Hepatocyte (in vitro differentiated cells): Measurements from ENCODE around the gene ARHGAP9. TPM values are rescaled to one million over a fixed set of nuclear protein-coding genes. Genes with fewer than 3 reads are reported as not detected.
A peak's percentile ranks its signal among the peaks of the same experiment; 100 is the strongest.

Experiments
- DNase-seq: peaks from one replicate; pipeline ENCODE4 v3.0.0-alpha.2; 2016; ENCODE audit warnings: low spot score
- H2AFZ ChIP-seq: fragments of 200-600 bp; sonication (generic); 2 replicates; pipeline ENCODE4 v1.6.0; 2016; ENCODE audit warnings: antibody characterized with exemption, mild to moderate bottlenecking
- H3K27ac ChIP-seq: fragments of 200-600 bp; sonication (generic); 2 replicates; pipeline ENCODE4 v1.5.1; 2016; ENCODE audit warnings: mild to moderate bottlenecking
- H3K27me3 ChIP-seq: fragments of 200-600 bp; sonication (generic); 2 replicates; pipeline ENCODE4 v1.6.1; 2016
- H3K36me3 ChIP-seq: fragments of 200-600 bp; sonication (generic); replicated peaks from 2 replicates; pipeline ENCODE4 v1.5.1; 2016; ENCODE audit warnings: low read depth; ENCODE audit not compliant: insufficient read depth
- H3K4me1 ChIP-seq: fragments of 200-600 bp; sonication (generic); 2 replicates; pipeline ENCODE4 v1.5.1; 2016; ENCODE audit warnings: mild to moderate bottlenecking, moderate library complexity; ENCODE audit not compliant: insufficient read depth
- H3K4me2 ChIP-seq: fragments of 200-600 bp; sonication (generic); 2 replicates; pipeline ENCODE4 v1.6.0; 2016
- H3K4me3 ChIP-seq: fragments of 200-600 bp; sonication (generic); 2 replicates; pipeline ENCODE4 v1.5.1; 2016; ENCODE audit warnings: mild to moderate bottlenecking
- H3K79me2 ChIP-seq: fragments of 200-600 bp; sonication (generic); 2 replicates; pipeline ENCODE4 v1.6.0; 2017; ENCODE audit warnings: mild to moderate bottlenecking
- H3K9me2 ChIP-seq: fragments of 200-600 bp; sonication (generic); replicated peaks from 2 replicates; pipeline ENCODE4 v1.6.0; 2017; ENCODE audit warnings: mild to moderate bottlenecking; ENCODE audit not compliant: insufficient read depth
- H3K9me3 ChIP-seq: fragments of 200-600 bp; sonication (generic); 2 replicates; pipeline ENCODE4 v1.5.1; 2016; ENCODE audit warnings: low read depth, mild to moderate bottlenecking
- H4K20me1 ChIP-seq: fragments of 200-600 bp; sonication (generic); 2 replicates; pipeline ENCODE4 v1.6.0; 2016; ENCODE audit warnings: mild to moderate bottlenecking; ENCODE audit not compliant: insufficient read depth, poor library complexity, severe bottlenecking
- EZH2 ChIP-seq: fragments of 200-600 bp; sonication (generic); IDR thresholded peaks from 2 replicates; pipeline ENCODE4 v1.6.1; 2016; ENCODE audit warnings: antibody characterized with exemption, mild to moderate bottlenecking, borderline replicate concordance
- EZH2phosphoT487 ChIP-seq: fragments of 200-600 bp; sonication (generic); IDR thresholded peaks from one replicate; pipeline ENCODE4 v1.6.1; 2018; ENCODE audit warnings: antibody characterized with exemption, mild to moderate bottlenecking, low read depth, moderate library complexity; ENCODE audit not compliant: unreplicated experiment, severe bottlenecking
- WGBS: methylation state at CpG from one replicate; pipeline ENCODE4 v1.1.6; 2016; ENCODE audit warnings: low lambda C conversion rate; ENCODE audit errors: missing lambda C conversion rate; 5-methylcytosine and 5-hydroxymethylcytosine counted together
- polyA plus RNA-seq: library from polyadenylated mRNA; unstranded; fragments of >200 nt; fragmentation: Nextera tagmentation; extraction: Ambion mirVana; gene quantifications from 2 replicates; pipeline ENCODE4 v1.2.1, GENCODE V29; 2016
- total RNA-seq: library from RNA; depleted of rRNA; stranded (reverse); fragments of >200 nt; gene quantifications from 2 replicates; pipeline ENCODE4 v1.2.3, GENCODE V29; 2014
- TF ChIP-seq, protein P1 (sequence below): fragments of 200-600 bp; sonication (generic); IDR thresholded peaks from 2 replicates; pipeline ENCODE4 v1.5.1; 2016; ENCODE audit warnings: antibody characterized with exemption, mild to moderate bottlenecking; ENCODE audit not compliant: poor library complexity

ARHGAP9 gene
- total and polyA plus RNA-seq, 2 experiments from 2014 or later = 2.0 to 2.2 TPM

DNA sequence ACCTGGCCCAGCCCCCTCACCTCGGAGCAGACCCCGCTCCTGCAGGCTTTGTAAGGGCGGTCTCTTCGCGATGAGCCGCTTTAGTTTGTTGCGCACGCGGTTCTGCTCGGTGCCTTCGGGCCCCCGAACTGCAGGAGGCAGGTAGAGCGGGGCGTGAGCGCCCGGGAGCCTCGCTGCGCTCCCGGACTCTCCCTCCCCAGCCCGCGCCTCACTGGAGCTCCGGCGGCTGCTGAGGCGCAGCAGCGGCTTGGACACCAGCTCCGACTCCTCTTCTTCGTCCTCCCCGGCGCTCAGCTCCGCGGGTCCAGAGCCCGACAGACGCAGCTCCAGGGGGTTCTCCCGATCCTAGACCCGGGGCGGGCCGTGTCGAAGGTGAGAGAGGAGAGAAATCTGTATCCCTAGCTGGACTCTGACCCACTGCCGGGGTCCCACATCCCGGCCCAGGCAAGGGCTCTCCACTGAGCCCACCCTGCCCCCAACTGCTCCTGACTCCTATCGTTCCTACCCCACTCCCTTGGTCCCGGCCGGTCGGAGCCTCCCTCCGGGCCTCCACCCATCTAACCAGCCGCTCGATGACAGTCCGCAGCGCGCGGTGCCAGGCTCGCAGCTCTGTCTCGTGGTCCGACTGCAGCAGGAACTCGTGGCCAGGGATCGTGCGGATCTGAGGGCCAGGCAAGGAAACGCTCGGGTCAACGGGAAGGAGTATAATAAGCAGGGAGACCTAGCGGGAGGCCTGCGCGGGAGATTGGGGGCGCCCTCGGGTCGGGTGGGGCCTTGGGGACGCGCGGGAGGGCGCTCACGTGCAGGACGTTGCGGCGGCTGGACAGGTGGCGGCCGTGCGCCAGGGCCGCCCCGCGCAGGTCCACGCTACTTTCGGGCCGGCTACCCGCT is 4.2 kb downstream of the ARHGAP9 start:
- peak overlapping the region; percentile 63 for H2AFZ ChIP-seq
- no peaks in the 10 kb centered on the region for H3K9me2 ChIP-seq
- DNase-seq = peak; percentile 64
- H3K4me1 ChIP-seq = peaks cover 17% of the 10 kb centered on the region
- peak overlapping the region; percentile 61 for H3K4me3 ChIP-seq
- H3K27ac ChIP-seq = no peak overlapping the region
- H4K20me1 ChIP-seq = no peaks in the 10 kb centered on the region
- peaks cover 56% of the 10 kb centered on the region for H3K27me3 ChIP-seq
- H3K4me2 ChIP-seq = peak overlapping the region; percentile 95
- TF ChIP-seq, protein P1, sequence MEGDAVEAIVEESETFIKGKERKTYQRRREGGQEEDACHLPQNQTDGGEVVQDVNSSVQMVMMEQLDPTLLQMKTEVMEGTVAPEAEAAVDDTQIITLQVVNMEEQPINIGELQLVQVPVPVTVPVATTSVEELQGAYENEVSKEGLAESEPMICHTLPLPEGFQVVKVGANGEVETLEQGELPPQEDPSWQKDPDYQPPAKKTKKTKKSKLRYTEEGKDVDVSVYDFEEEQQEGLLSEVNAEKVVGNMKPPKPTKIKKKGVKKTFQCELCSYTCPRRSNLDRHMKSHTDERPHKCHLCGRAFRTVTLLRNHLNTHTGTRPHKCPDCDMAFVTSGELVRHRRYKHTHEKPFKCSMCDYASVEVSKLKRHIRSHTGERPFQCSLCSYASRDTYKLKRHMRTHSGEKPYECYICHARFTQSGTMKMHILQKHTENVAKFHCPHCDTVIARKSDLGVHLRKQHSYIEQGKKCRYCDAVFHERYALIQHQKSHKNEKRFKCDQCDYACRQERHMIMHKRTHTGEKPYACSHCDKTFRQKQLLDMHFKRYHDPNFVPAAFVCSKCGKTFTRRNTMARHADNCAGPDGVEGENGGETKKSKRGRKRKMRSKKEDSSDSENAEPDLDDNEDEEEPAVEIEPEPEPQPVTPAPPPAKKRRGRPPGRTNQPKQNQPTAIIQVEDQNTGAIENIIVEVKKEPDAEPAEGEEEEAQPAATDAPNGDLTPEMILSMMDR = no peak
- peak; percentile 53 for TF ChIP-seq EZH2
- peak; percentile 48 for TF ChIP-seq EZH2phosphoT487
- H3K79me2 ChIP-seq = no peaks in the 10 kb centered on the region
- H3K36me3 ChIP-seq = no peaks in the 10 kb centered on the region
- no peaks in the 10 kb centered on the region for H3K9me3 ChIP-seq
- WGBS = 3% methylated on average over 53 of the region's 84 CpGs

DNA sequence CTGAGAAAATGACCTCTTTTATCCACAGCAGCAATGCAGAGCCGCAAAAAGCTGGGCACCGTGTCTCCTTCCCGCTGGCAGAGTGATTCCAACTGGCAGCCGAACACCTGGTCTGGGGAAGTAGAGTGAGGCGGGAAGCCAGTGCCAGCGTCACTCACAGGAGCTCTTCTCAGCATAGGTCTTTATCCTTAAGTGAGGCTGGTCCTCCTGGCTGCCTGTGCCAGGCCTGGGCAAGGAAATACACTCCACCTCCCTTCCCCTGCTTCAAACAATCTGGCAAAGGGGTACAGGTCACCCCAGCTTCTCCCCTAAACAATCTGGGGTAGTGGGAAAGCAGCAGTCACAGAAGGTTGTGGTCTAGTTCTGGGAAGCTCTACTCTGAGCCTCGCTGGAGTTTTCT is 4.8 kb downstream of the ARHGAP9 start:
- Histone ChIP-seq H3K4me2 (peak overlapping the region; percentile 95), H3K27ac (no peak overlapping the region), H3K79me2 (no peaks in the 10 kb centered on the region), H4K20me1 (no peaks in the 10 kb centered on the region), H3K4me3 (peak overlapping the region; percentile 61), H3K4me1 (peaks cover 17% of the 10 kb centered on the region), H3K9me3 (no peaks in the 10 kb centered on the region), H3K27me3 (peaks cover 54% of the 10 kb centered on the region), H3K9me2 (no peaks in the 10 kb centered on the region), H3K36me3 (no peaks in the 10 kb centered on the region), H2AFZ (peak overlapping the region; percentile 63)
- no peak for DNase-seq
- WGBS = 75% methylated on average over 7 of the region's 7 CpGs
- no peak for TF ChIP-seq EZH2
- TF ChIP-seq EZH2phosphoT487 = no peak
- TF ChIP-seq, protein P1 = no peak

DNA sequence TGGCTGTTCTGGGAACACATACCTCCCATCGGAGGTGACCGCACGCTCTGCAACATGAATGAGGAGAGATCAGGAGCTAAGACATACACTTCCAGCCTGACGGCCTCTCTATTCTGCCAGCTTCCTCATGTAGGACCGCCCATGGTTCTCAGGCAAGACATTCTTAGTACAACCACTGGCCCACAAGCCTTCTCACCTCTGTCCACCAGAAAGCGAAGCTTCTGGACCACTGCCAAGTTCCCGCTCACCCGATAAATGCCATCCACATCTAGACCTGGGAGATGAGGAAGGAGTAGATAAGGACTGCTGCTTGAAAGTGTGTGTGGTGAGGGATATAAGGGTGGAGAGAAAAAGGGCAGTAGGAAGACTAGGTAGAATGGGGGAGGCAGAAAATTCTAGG is 5.2 kb downstream of the ARHGAP9 start:
- Histone ChIP-seq H3K4me3 (no peak overlapping the region), H3K36me3 (no peaks in the 10 kb centered on the region), H3K9me2 (no peaks in the 10 kb centered on the region), H3K9me3 (no peaks in the 10 kb centered on the region), H3K79me2 (no peaks in the 10 kb centered on the region), H3K27me3 (peaks cover 53% of the 10 kb centered on the region), H3K4me1 (peaks cover 17% of the 10 kb centered on the region), H4K20me1 (no peaks in the 10 kb centered on the region), H3K27ac (no peak overlapping the region), H3K4me2 (no peak overlapping the region), H2AFZ (no peak overlapping the region)
- 81% methylated on average over 8 of the region's 8 CpGs for WGBS
- TF ChIP-seq, protein P1 = no peak
- TF ChIP-seq EZH2 = no peak
- no peak for TF ChIP-seq EZH2phosphoT487
- DNase-seq = no peak
